ENCODE data around the gene ITM2C.

The ITM2C gene

DNA sequence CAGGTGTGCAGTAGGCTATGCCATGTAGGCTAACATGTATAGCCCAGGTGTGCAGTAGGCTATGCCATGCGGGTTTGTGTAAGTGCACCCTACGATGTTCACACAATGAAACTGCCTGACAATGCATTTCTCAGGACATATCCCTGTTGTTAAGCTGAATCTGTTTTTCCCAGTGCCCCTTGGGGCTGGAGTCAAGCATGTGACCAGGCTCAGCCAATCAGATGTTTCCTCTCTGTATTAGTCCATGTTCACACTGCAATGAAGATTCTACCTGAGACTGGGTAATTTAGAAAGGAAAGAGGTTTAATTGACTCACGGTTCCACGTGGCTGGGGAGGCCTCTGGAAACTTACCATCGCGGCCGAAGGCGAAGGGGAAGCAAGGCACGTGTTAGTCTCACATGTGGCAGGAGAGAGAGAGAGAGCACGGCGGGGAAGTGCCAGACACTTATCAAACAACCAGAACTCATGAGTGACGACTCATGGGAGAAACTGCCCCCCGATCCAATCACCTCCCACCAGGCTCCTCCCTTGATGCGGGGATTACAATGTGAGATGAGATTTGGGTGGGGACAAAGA, 24.2 kb downstream of the ITM2C start:
- in situ Hi-C loops (cut with HindIII; ENCODE audit: low sequenced_read_pairs) = no loop called here
- no peak for DNase-seq (ENCODE audit: low read depth, low spot score)
- TF ChIP-seq, protein P1, sequence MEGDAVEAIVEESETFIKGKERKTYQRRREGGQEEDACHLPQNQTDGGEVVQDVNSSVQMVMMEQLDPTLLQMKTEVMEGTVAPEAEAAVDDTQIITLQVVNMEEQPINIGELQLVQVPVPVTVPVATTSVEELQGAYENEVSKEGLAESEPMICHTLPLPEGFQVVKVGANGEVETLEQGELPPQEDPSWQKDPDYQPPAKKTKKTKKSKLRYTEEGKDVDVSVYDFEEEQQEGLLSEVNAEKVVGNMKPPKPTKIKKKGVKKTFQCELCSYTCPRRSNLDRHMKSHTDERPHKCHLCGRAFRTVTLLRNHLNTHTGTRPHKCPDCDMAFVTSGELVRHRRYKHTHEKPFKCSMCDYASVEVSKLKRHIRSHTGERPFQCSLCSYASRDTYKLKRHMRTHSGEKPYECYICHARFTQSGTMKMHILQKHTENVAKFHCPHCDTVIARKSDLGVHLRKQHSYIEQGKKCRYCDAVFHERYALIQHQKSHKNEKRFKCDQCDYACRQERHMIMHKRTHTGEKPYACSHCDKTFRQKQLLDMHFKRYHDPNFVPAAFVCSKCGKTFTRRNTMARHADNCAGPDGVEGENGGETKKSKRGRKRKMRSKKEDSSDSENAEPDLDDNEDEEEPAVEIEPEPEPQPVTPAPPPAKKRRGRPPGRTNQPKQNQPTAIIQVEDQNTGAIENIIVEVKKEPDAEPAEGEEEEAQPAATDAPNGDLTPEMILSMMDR (IDR thresholded peaks at IDR 0.05; ENCODE audit: low read depth, low read length) = no peak
- no peak overlapping the region for H3K4me3 ChIP-seq (ENCODE audit: low read depth, low read length)

GRCh38 chr2:230889911-230890601, 25.3 kb downstream of the ITM2C start:
- in situ Hi-C loops (cut with HindIII; ENCODE audit: low sequenced_read_pairs) = no loop called here

DNA sequence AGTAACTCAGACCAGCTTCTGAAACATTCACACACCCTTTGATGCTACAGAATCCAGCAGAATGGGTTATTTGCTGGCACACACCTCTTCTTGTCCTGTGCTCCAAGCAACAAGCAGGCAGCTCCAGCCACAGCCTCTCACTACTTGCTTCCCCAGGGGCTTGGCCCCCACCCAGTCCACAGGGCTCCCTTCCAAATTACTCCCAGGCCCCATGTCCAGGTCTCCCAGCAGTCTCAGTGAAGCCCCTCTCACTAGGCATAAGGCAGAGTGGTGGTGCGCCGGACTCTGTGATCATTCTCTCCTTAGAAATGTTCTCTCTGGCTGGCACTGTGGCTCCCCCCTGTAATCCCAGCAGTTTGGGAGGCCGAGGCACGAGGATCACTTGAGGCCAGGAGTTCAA, 25.9 kb downstream of the ITM2C start:
- TF ChIP-seq, protein P1 (IDR thresholded peaks at IDR 0.05; ENCODE audit: low read depth, low read length) = no peak
- no peak overlapping the region for H3K4me3 ChIP-seq (ENCODE audit: low read depth, low read length)
- in situ Hi-C loops (cut with HindIII; ENCODE audit: low sequenced_read_pairs) = no loop called here
- no peak for DNase-seq (ENCODE audit: low read depth, low spot score)

More at GRCh38 chr2:230889911-230890601, 25.3 kb downstream of the ITM2C start:
- no peak overlapping the region for H3K4me3 ChIP-seq (ENCODE audit: low read depth, low read length)
- DNase-seq (ENCODE audit: low read depth, low spot score) = no peak
- TF ChIP-seq, protein P1 (IDR thresholded peaks at IDR 0.05; ENCODE audit: low read depth, low read length) = no peak

DNA sequence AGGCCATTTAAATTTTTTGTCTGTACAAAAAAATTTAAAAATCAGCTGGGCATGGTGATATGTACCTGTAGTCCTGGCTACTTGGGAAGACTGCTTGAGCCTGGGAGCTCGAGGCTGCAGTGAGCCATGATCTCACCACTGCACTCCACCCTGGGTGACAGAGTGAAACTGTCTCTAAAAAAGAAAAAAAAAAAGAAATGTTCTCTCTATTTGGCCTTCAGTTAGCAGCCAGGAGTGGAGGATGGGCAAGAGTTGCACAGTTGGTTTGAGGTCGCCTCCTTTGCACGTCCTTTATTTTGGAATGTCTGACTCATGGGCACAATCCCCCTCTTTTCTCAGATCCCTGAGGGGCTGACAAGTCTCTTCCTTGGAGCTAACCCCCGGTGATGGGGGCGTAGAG, 26.3 kb downstream of the ITM2C start:
- H3K4me3 ChIP-seq (ENCODE audit: low read depth, low read length) = no peak overlapping the region
- in situ Hi-C loops (cut with HindIII; ENCODE audit: low sequenced_read_pairs) = no loop called here
- no peak for DNase-seq (ENCODE audit: low read depth, low spot score)
- TF ChIP-seq, protein P1 (IDR thresholded peaks at IDR 0.05; ENCODE audit: low read depth, low read length) = no peak

GRCh38 chr2:230891509-230891908, 26.8 kb downstream of the ITM2C start:
- no peak overlapping the region for H3K4me3 ChIP-seq (ENCODE audit: low read depth, low read length)
- TF ChIP-seq, protein P1 (IDR thresholded peaks at IDR 0.05; ENCODE audit: low read depth, low read length) = no peak
- DNase-seq (ENCODE audit: low read depth, low spot score) = no peak
- in situ Hi-C loops (cut with HindIII; ENCODE audit: low sequenced_read_pairs) = no loop called here

DNA sequence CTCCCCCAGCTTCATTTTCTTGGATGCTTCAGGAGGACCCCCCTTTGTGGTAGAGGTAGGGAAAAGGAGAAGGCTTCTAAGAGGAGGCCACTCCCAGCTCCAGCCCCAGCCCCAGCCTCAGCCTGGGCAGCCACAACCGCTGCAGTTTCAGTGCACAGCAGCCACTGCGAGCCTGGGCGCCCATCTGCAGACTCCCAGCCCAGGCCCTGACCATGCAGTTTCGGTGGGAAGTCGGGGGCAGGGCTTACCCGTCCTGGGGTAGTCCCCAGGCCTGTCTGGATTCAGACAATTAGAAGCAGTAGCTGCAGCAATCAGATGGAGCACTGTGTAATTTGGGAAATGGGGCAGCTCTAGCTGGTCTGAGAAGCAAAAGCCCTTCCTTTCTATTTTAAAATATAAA, 28.6 kb downstream of the ITM2C start:
- H3K4me3 ChIP-seq (ENCODE audit: low read depth, low read length) = no peak overlapping the region
- TF ChIP-seq, protein P1 (IDR thresholded peaks at IDR 0.05; ENCODE audit: low read depth, low read length) = no peak
- DNase-seq (ENCODE audit: low read depth, low spot score) = no peak
- in situ Hi-C loops (cut with HindIII; ENCODE audit: low sequenced_read_pairs) = no loop called here

All from astrocyte of the spinal cord (primary cell).